NCI-H187 treated with DMSO at 0.1 percent for 48 hours (cell line): Measurements from ENCODE around the gene PLEKHA1.
A peak's percentile ranks its signal among the peaks of the same experiment; 100 is the strongest.

Experiments
- DNase-seq: peaks from one replicate; lab custom pipeline; 2025; lab: John Stamatoyannopoulos, UW

The PLEKHA1 gene

DNA sequence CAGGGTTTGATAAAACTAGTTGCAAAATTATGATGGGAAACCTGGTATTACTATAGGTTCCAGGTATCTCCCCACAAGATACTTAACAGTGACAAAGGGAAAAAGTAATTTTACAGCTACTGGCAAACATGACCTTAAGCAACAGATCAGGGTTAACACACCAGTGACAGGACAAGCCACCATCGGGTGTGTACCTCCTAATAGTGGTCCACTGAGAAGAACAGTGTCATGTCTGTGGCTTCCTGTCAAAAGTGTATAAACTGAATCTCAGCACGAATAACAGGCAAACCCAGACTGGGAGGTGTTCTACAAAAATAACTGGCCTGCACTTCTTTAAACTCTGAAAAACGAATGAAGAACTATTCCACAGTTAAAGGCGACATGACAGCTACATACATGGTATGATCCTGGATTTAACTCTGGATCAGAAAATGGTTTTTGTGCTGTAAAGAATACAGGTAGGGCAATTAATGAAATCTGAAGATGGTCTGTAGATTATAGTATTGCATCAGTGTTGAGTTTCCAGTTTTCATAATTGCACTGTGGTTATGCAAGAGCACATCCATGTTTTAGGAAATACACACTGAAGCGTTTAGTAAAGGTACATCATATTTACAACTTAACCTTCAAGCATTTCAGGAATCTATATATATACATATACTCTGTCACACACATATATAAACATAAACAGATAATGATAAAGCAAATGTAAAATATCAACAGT lies 47.9 kb downstream of the PLEKHA1 start:
- no peak for DNase-seq

- no peak for DNase-seq
Observed at GRCh38 chr10:122424059-122424458, 49.6 kb downstream of the PLEKHA1 start.

GRCh38 chr10:122426829-122427228 lies 52.3 kb downstream of the PLEKHA1 start:
- no peak for DNase-seq

DNA sequence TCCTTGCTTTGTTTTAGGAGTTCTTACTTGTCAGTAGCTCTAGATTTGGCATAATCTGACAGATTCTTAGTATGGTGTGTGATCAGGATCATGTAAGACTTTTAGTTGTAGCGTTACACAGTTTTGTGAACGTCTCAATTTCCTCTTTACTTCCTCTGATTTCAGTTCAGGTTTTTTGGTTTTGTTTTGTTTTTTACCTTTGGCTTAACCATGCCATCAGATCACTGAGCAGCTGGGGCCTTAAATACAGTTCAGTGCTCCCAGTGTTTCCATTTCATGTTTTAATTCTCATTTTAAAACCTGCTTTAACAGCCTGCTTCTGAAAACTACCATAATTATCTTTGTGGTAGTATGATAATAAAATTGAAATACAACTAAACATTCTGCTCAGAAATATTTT lies 52.8 kb downstream of the PLEKHA1 start:
- no peak for DNase-seq

GRCh38 chr10:122435212-122435827 lies 60.8 kb downstream of the PLEKHA1 start:
- DNase-seq: peak; percentile 8

- no peak for DNase-seq
Observed at GRCh38 chr10:122441961-122442360, 67.5 kb downstream of the PLEKHA1 start.

DNA sequence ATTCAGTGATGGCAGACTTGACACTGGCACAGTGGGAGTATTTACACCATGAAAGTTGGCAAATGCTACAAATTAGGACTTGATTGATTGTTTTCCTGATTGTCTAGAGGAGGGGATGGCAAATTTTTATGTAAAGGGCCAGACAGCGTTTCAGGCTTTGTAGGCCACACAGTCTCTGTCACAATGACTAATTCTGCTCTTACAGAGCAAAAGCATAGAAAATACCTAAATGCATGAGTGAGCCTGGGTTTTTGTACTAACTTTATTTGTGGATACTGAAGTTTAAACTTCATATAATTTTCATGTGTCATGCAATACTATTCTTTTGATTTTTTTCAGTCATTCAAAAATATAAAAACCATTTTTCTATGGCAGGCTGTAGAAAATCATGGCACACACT lies 71.0 kb downstream of the PLEKHA1 start:
- no peak for DNase-seq

DNA sequence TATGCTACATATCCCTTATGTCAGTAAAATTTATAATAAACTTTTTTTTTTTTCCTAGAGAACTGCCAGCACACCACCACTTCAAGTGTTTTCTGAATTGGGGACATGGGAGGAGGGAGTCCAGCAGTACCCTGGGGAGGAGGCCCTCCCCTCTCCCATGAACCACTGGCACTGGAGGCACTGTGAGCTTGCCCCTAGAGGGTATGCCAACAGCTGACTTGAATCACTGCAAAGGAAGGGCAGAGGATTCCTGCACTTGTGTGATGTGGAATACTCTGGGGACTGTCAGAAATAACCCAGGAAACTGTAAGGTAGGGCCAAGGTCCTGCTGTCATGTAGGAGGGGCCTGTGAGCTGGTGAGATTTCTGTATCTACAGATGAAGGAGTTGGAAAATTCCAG lies 71.4 kb downstream of the PLEKHA1 start:
- no peak for DNase-seq

GRCh38 chr10:122446668-122447423 lies 72.3 kb downstream of the PLEKHA1 start:
- no peak for DNase-seq

- DNase-seq: no peak
Observed at GRCh38 chr10:122448600-122448999, 74.1 kb downstream of the PLEKHA1 start.

- DNase-seq: no peak
Observed at GRCh38 chr10:122449153-122449552, 74.6 kb downstream of the PLEKHA1 start.

DNA sequence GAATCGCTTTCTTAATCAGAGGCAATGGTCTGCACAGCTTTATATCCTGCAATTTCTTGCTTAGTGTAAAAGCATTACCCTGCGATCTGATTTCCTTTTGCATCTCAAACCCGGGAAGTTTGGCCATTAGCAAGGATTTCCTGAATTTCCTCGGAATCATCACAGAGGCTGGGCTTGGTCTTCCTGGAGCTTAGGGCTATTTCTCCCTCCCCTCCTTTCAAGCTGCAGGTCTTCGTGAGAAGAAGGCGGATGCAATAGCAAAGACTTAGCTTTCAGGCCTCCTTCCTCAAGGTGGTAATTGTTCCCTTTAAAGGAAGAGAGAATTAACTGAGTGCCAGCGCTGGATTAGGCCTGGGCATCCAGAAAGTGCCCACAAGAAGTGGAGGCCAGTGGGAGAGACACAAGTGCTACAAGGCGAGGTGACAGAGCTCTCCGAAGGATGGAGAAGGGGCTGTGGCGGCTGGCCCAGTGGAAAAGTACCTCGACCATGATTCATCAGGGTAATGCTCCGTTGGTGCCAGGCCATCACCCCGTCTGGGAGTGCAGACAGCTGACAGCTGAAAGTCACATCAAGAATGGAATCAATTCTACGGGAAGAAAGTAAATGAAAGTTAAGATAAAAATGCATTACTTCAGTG lies 76.0 kb downstream of the PLEKHA1 start:
- no peak for DNase-seq

DNA sequence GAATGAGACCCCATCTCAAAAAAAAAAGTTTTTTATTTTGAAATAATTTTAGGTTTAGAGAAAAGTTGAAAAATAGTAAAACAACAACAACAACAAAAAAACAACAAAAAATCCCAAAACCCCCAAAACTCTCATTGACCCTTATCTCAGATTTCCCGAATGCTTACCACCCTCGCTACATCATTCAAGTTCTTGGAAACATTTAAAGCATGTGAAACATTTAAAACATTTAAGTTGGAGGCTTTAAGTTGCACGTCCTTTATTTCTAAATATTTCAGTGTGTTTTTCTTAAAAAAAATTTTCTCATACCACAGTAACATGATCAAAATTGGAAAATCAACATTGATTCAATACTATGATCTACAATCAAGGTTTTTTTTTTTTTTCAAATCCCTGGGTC lies 79.6 kb downstream of the PLEKHA1 start:
- DNase-seq: no peak

DNA sequence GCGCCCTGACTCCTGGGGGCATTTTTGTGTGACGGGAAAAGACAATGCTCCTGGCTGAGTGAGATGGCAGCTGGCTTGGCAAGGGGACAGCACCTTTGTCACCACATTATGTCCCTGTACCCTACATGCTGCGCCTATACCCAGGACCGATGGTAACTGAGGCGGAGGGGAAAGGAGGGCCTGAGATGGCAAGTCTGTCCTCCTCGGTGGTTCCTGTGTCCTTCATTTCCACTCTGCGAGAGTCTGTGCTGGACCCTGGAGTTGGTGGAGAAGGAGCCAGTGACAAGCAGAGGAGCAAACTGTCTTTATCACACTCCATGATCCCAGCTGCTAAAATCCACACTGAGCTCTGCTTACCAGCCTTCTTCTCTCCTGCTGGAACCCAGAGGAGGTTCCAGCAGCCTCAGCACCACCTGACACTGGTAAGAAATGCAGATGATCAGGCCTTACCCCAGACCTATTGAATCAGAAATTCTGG lies 80.1 kb downstream of the PLEKHA1 start, which contains the start of gene ARMS2:
Gene ARMS2, plus strand, starts transcription at position 51 of the 478 bp plus-strand sequence. Its CDS starts 75 bp downstream, at position 126.
- no peak for DNase-seq

DNA sequence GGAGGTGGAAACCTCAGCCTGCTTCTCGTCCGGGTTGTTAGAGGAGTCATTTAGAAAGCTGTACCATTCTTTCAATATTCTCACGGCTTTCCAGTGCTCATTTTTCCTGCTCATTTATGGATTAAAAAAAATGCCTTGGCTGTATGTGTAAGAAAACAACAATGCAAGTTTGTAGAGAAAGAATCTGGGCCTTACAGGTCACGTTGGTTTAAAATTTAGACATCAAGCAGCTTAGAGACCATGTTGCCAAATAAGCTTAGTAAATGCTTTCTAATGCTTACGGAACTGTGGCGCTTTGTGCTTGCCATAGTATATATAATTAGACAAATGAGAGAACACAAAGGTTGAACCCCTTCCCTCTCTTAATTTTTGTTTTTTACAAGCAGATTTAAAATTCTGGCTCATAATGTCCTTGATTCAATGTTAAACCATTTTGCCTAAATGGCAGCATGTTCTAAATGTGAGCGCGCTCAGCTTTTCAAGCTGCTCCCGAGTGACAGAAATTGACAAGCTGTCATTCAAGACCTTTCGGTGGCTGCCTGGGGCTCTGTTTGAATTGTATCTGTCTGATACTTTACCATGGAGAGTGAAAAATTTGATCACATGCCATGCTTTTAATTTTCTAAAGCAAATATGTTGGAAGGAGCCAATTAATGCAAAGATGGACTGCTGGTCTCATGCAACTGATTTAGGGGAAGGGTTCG lies 81.0 kb downstream of the PLEKHA1 start:
- no peak for DNase-seq

DNA sequence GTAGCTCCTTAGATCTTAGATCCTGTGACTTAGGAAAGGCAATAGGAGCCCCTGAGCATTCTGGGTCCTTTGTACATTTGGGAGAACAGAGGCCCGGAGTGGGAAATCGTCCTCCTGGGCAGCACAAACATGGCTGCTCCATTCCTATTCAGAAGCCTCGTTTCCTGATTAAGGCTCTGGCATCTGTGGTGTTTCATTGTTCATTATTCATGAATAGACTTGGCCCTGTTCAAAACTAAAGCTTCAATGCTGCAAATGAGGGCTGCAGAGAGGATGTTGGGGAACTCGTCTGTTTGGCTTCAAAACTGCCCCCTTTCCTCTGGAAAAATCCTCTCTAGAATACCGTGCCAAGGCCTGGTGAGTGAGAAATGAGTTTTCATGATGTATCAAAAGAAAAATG lies 83.4 kb downstream of the PLEKHA1 start:
- DNase-seq: no peak

DNA sequence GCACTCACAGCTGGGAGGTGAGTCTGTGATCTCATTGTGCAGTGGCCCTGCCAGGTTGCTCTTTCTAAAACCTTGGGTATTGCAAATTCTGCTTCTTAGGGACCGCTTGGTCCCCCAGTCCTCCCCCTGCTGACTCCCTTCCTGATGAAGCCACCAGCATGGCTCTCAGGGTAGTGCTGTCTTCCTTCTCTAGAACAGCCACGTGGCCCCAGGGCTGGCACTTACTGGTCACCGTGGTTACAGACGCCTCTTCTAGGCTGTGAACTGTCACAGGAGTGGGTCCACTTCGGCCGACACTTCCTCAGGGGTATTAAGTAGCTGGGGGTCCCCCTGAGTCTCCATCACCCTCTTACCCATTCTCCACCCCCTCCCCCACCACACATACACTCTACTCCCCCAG lies 84.2 kb downstream of the PLEKHA1 start:
- no peak for DNase-seq

DNA sequence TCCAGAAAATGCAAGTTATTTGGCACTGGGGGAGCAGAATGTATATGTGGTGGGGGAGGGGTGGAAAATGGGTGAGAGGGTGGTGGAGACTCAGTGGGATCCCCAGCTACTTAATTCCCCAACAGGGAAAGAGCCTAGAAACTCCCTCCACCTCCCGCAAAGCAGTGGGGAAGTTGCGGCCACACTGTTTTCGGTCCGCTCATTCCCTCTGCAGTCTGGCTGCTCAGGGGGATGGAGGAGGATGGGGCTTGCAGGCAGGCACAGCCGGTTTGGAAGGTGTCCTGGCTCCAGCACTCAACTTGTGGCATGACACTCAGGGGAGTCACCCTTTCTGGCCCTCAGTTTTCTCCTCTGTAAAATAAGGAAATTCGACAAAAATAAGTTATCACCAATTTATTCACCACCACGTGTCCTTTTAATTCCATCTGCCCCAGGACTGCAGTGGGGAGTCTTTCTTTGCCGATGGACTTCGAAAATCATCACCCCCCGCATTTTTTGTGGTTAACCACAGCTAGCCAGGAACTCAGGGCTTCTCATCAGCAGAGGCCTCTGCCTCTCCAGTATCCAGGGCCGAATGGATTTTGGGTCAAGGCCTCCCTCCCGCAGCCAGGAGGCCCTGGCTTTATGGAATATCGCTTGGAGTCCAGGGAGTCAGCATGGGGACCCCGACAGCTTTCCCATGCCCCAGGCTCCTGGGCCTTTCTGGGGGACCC lies 85.2 kb downstream of the PLEKHA1 start:
- no peak for DNase-seq

- no peak for DNase-seq
Observed at GRCh38 chr10:122460891-122461293, 86.4 kb downstream of the PLEKHA1 start.

DNA sequence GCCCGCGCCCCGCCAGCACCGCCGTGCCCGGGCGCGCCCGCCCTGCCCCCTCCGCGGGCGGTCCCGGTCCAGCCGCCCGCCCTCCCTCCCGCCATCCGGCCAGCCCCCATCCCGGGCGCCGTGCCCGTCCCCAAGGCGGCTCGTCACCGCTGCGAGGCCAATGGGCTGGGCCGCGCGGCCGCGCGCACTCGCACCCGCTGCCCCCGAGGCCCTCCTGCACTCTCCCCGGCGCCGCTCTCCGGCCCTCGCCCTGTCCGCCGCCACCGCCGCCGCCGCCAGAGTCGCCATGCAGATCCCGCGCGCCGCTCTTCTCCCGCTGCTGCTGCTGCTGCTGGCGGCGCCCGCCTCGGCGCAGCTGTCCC lies 86.8 kb downstream of the PLEKHA1 start, which contains the start of gene HTRA1:
Gene HTRA1, plus strand, starts transcription at position 187 of the 362 bp plus-strand sequence. Its CDS starts 100 bp downstream, at position 287.
- DNase-seq: no peak
